HepG2 (cell line): ENCODE data around the gene IFI27. TPM values are rescaled to one million over a fixed set of nuclear protein-coding genes. Genes with fewer than 3 reads are reported as not detected.

ENCODE experiments used
- ATAC-seq: fragments of 200-7000 bp; cut with Tn5 transposase; 3 replicates; pipeline ENCODE4 v1.9.1; 2020; ENCODE audit warnings: mild to moderate bottlenecking, moderate library complexity
- BruUV-seq: library from RNA; stranded (reverse); fragments of 400-500 nt; replicated peaks from 2 replicates; lab custom pipeline; 2021; lab: Mats Ljungman, UMichigan
- CTCF ChIA-PET: fragments of 300-600 bp; formaldehyde crosslinking; extraction: SDS; loops from one replicate; lab custom pipeline; 2021; ENCODE audit warnings: low total read pairs, inconsistent platforms, low intra/inter-chr PET ratio; lab: Yijun Ruan, JAX
- POLR2A ChIA-PET: fragments of 350-600 bp; sonication (Branson Sonifier 250); formaldehyde crosslinking; loops from one replicate; lab custom pipeline; 2020; ENCODE audit warnings: antibody characterized with exemption, inconsistent platforms; lab: Yijun Ruan, JAX
- DNase-seq: peaks from one replicate; pipeline ENCODE4 v3.0.0-alpha.2; 2015; ENCODE audit warnings: low spot score
- FAIRE-seq: peaks from 3 replicates; lab custom pipeline; 2011; peaks lifted over from hg19 to GRCh38; lab: Jason Lieb, UNC
- H2AFZ ChIP-seq: one replicate; pipeline ENCODE4 v1.6.1; 2011; ENCODE audit warnings: low read length, inconsistent platforms
- H3K27ac ChIP-seq: fragments of 300-600 bp; 3 replicates; pipeline ENCODE4 v1.8.0; 2011; ENCODE audit warnings: mixed run types, mild to moderate bottlenecking, mixed read lengths, low read length, inconsistent platforms; ENCODE audit not compliant: insufficient read depth; ENCODE audit errors: extremely low read length
- H3K27me3 ChIP-seq, 2 experiments: fragments of 200-600 bp in 1 of 2; 2 replicates in 1 of 2; 3 replicates in 1 of 2; pipeline versions ENCODE4 v1.6.0 to v1.8.0; 2011; ENCODE audit warnings: low read length in 2 of 2, mild to moderate bottlenecking in 2 of 2, moderate library complexity in 2 of 2, inconsistent platforms in 1 of 2; ENCODE audit not compliant: insufficient read depth in 2 of 2, control insufficient read depth in 1 of 2
- H3K36me3 ChIP-seq, 2 experiments: fragments of 200-600 bp in 1 of 2; replicated peaks in 1 of 2; 2 replicates in 1 of 2; 3 replicates in 1 of 2; pipeline versions ENCODE4 v1.5.1 to v1.8.0; 2011; ENCODE audit warnings: low read length in 2 of 2, inconsistent platforms in 1 of 2; ENCODE audit not compliant: insufficient read depth in 2 of 2, control insufficient read depth in 1 of 2
- H3K4me1 ChIP-seq: 2 replicates; pipeline ENCODE4 v1.5.1; 2012; ENCODE audit warnings: low read length, inconsistent platforms; ENCODE audit not compliant: insufficient read depth
- H3K4me2 ChIP-seq: 2 replicates; pipeline ENCODE4 v1.6.0; 2011; ENCODE audit warnings: low read depth, low read length, inconsistent platforms
- H3K4me3 ChIP-seq, 3 experiments: fragments of 200-600 bp in 1 of 3; sonication (generic), shearing (Covaris generic) in 1 of 3; replicated peaks in 1 of 3; 2 replicates each; pipeline ENCODE4 v1.5.1; 2011 to 2016; ENCODE audit warnings: low read length in 3 of 3, inconsistent platforms in 2 of 3, low read depth in 2 of 3, mild to moderate bottlenecking in 2 of 3, control low read depth in 1 of 3, mixed read lengths in 1 of 3; ENCODE audit not compliant: insufficient read depth in 1 of 3
- H3K79me2 ChIP-seq: one replicate; pipeline ENCODE4 v1.6.1; 2011; ENCODE audit warnings: low read length, inconsistent platforms; ENCODE audit not compliant: insufficient read depth
- H3K9ac ChIP-seq: 2 replicates; pipeline ENCODE4 v1.6.0; 2011; ENCODE audit warnings: mild to moderate bottlenecking, low read depth, low read length, inconsistent platforms; ENCODE audit not compliant: insufficient read depth
- H3K9me3 ChIP-seq: 2 replicates; pipeline ENCODE4 v1.5.1; 2012; ENCODE audit warnings: mild to moderate bottlenecking, low read length
- H4K20me1 ChIP-seq: 2 replicates; pipeline ENCODE4 v1.6.0; 2011; ENCODE audit warnings: inconsistent platforms, mild to moderate bottlenecking, low read length, moderate library complexity; ENCODE audit not compliant: insufficient read depth
- CBFB ChIP-seq: sonication (generic); formaldehyde crosslinking; IDR thresholded peaks from 2 replicates; pipeline ENCODE4 v1.4.0; 2020; ENCODE audit warnings: missing genetic modification reagents
- HIVEP1 ChIP-seq: sonication (generic); formaldehyde crosslinking; IDR thresholded peaks from 2 replicates; pipeline ENCODE4 v1.4.0; 2020; ENCODE audit warnings: mild to moderate bottlenecking, missing genetic modification reagents
- NFE2L1 ChIP-seq: sonication (generic); formaldehyde crosslinking; IDR thresholded peaks from 2 replicates; pipeline ENCODE4 v1.4.0; 2020; ENCODE audit warnings: missing genetic modification reagents, mild to moderate bottlenecking, borderline replicate concordance
- ZBTB40 ChIP-seq, 2 experiments: fragments of 450-650 bp in 1 of 2; sonication (generic) in 1 of 2; formaldehyde crosslinking in 1 of 2; IDR thresholded peaks; 2 replicates each; pipeline versions ENCODE4 v1.6.1 to v1.8.0; 2016 to 2022; ENCODE audit warnings: antibody characterized with exemption in 1 of 2, mild to moderate bottlenecking in 1 of 2, missing genetic modification reagents in 1 of 2
- ZFP1 ChIP-seq: IDR thresholded peaks from 2 replicates; pipeline ENCODE4 v1.6.1; 2016
- ZNF260 ChIP-seq: sonication (generic); formaldehyde crosslinking; IDR thresholded peaks from 2 replicates; pipeline ENCODE4 v1.4.0; 2020; ENCODE audit warnings: missing genetic modification reagents, low read depth, mild to moderate bottlenecking, borderline replicate concordance
- ZNF329 ChIP-seq: sonication (generic); formaldehyde crosslinking; IDR thresholded peaks from 2 replicates; pipeline ENCODE4 v1.9.0; 2021; ENCODE audit warnings: low read depth, mild to moderate bottlenecking, missing genetic modification reagents
- ZNF484 ChIP-seq: sonication (generic); formaldehyde crosslinking; IDR thresholded peaks from 2 replicates; pipeline ENCODE4 v1.5.1; 2020; ENCODE audit warnings: mild to moderate bottlenecking, low read depth, missing genetic modification reagents, borderline replicate concordance
- ZNF609 ChIP-seq: sonication (generic); formaldehyde crosslinking; IDR thresholded peaks from 2 replicates; pipeline ENCODE4 v1.4.0; 2020; ENCODE audit warnings: mild to moderate bottlenecking, missing genetic modification reagents, borderline replicate concordance
- whole genome bisulfite sequencing: methylation state at CpG from one replicate; pipeline ENCODE4 v1.1.6; 2017; ENCODE audit warnings: low lambda C conversion rate; 5-methylcytosine and 5-hydroxymethylcytosine counted together
- in situ Hi-C: cut with HindIII; loops from 2 replicates; pipeline ENCODE4 v1.10.0; 2017; ENCODE audit warnings: low pct_unique_long_range_greater_than_20kb; ENCODE audit not compliant: extremely low pct_ligation_motif_present
- intact Hi-C: fragments of 100-400 bp; cut with micrococcal nuclease; formaldehyde crosslinking; loops from one replicate; pipeline ENCODE4 v1.10.0; 2022; ENCODE audit not compliant: unreplicated experiment
- polyA plus RNA-seq, 8 experiments: library from polyadenylated mRNA; depleted of rRNA in 3 of 8; stranded (reverse) in 7 of 8; unstranded in 1 of 8; fragments of >200 nt; fragmentation: Illumina TruSeq in 4 of 8; extraction: Trizol in 4 of 8; gene quantifications; 2 replicates each; pipeline versions ENCODE4 v1.2.1 to v1.2.3, GENCODE V29; 2011 to 2016; ENCODE audit warnings: low read depth in 4 of 8, missing spikeins in 1 of 8, mixed read lengths in 1 of 8; ENCODE audit not compliant: insufficient read depth in 1 of 8
- total RNA-seq, 5 experiments: library from RNA; depleted of rRNA; stranded (reverse); fragments of >200 nt; fragmentation: Illumina TruSeq; extraction: Trizol; gene quantifications; 2 replicates each; pipeline ENCODE4 v1.2.3, GENCODE V29; 2016; ENCODE audit warnings: low read depth in 1 of 5

IFI27 gene
- total and polyA plus RNA-seq, 2 of the 13 experiments (the other 11 are each of a cell fraction or from before 2014, with no cell fraction given), result 1.2 to 1.7 TPM

GRCh38 chr14:94124582-94125377, 14.2 kb downstream of the IFI27 start:
- POLR2A ChIA-PET, result no interaction called here
- Histone ChIP-seq H3K4me2 (peak overlapping the region; percentile 5; the same call in 1 of the 2 replicates), H3K27me3 (peaks cover 2 to 33% of the 10 kb centered on the region in 2 experiments), H3K9me3 (no peaks in the 10 kb centered on the region), H2AFZ (no peak overlapping the region), H3K79me2 (no peaks in the 10 kb centered on the region), H3K36me3 (no peaks in the 10 kb centered on the region), H3K9ac (no peak overlapping the region), H3K27ac (no peak overlapping the region), H3K4me3 (no peak overlapping the region), H4K20me1 (no peaks in the 10 kb centered on the region), H3K4me1 (peaks cover 23% of the 10 kb centered on the region)
- FAIRE-seq (no peak), ATAC-seq (no peak), DNase-seq (no peak)
- WGBS, result 40% methylated on average over 9 of the region's 9 CpGs
- in situ Hi-C loops, result no loop called here
- no TSS peak for BruUV-seq
- CTCF ChIA-PET, result no interaction called here
- intact Hi-C loops, result loop anchor here (5.0 kb wide), 1 partner anchor 42 kb away; the partner anchor contains the start of genes DDX24 and IFI27L1
- no peak for TF ChIP-seq ZNF609 (CRISPR knock-in tag)
- no peak for TF ChIP-seq CBFB
- TF ChIP-seq ZBTB40 (IDR thresholded peaks at IDR 0.05), result no peak
- TF ChIP-seq ZBTB40 (CRISPR knock-in tag; IDR thresholded peaks at IDR 0.05), result no peak
- no peak for TF ChIP-seq ZNF484 (CRISPR knock-in tag)
- TF ChIP-seq ZNF329 (CRISPR knock-in tag), result no peak
- TF ChIP-seq NFE2L1, result no peak
- no peak for TF ChIP-seq HIVEP1 (CRISPR knock-in tag)
- TF ChIP-seq ZNF260 (CRISPR knock-in tag), result no peak
- TF ChIP-seq ZFP1 (CRISPR knock-in tag), result no peak
